ENCODE results near the gene DOK6.

The DOK6 gene

GRCh38 chr18:69483574-69483973 lies 82.9 kb downstream of the DOK6 start:
- TF ChIP-seq SIN3A (IDR thresholded peaks at IDR 0.05; ENCODE audit: borderline replicate concordance, insufficient read depth, low read length): no peak
- TF ChIP-seq REST (IDR thresholded peaks at IDR 0.05; ENCODE audit: insufficient read depth in 1 of 2, low read depth in 2 of 2, low read length in 2 of 2): no peak
- TF ChIP-seq TAF1 (IDR thresholded peaks at IDR 0.05; ENCODE audit: borderline replicate concordance, insufficient read depth, low read length): no peak
- TF ChIP-seq POLR2AphosphoS5 (IDR thresholded peaks at IDR 0.05; ENCODE audit: low read depth, low read length): no peak
- no peak for TF ChIP-seq FOXP2 (optimal IDR thresholded peaks at IDR 0.05; ENCODE audit: borderline replicate concordance, extremely low read depth, extremely low read length, insufficient read depth)

DNA sequence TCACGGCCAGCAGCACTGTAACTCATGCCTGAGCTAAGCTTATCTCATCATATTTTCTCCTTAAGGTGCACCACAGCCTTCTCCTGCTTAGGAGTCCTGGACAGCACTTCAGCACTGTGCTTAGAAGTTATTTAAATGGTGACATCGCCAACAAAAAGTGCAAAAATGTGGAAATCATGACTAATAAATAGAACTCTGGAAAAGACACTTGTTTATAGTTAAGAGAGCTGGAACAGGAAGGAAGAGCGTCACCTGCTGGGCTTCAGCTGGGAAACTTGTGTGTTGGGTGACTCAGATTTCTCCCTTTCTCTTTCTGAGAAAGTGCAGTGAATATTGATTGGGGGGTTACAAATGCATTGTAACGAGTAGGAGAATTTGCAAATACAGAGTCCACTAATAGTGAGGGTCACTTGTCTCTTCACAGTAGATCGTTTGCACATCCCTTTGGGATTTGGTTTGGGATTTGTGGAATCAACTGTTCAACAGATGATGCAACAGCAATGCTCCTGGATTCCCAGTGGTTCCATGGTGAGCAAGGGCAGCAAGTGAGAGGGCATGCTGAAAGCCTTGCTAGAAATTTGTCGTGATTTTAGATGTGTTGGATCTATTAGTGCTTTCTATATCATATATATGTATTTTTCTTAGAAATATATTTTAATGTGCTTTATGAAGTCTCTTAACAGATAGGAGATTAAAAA lies 84.2 kb downstream of the DOK6 start:
- no peak for TF ChIP-seq SIN3A (IDR thresholded peaks at IDR 0.05; ENCODE audit: borderline replicate concordance, insufficient read depth, low read length)
- TF ChIP-seq TAF1 (IDR thresholded peaks at IDR 0.05; ENCODE audit: borderline replicate concordance, insufficient read depth, low read length): no peak
- TF ChIP-seq POLR2AphosphoS5 (IDR thresholded peaks at IDR 0.05; ENCODE audit: low read depth, low read length): no peak
- no peak for TF ChIP-seq REST (IDR thresholded peaks at IDR 0.05; ENCODE audit: insufficient read depth in 1 of 2, low read depth in 2 of 2, low read length in 2 of 2)
- TF ChIP-seq FOXP2 (optimal IDR thresholded peaks at IDR 0.05; ENCODE audit: borderline replicate concordance, extremely low read depth, extremely low read length, insufficient read depth): no peak

- no peak for TF ChIP-seq POLR2AphosphoS5 (IDR thresholded peaks at IDR 0.05; ENCODE audit: low read depth, low read length)
- no peak for TF ChIP-seq TAF1 (IDR thresholded peaks at IDR 0.05; ENCODE audit: borderline replicate concordance, insufficient read depth, low read length)
- no peak for TF ChIP-seq FOXP2 (optimal IDR thresholded peaks at IDR 0.05; ENCODE audit: borderline replicate concordance, extremely low read depth, extremely low read length, insufficient read depth)
- no peak for TF ChIP-seq SIN3A (IDR thresholded peaks at IDR 0.05; ENCODE audit: borderline replicate concordance, insufficient read depth, low read length)
- no peak for TF ChIP-seq REST (IDR thresholded peaks at IDR 0.05; ENCODE audit: insufficient read depth in 1 of 2, low read depth in 2 of 2, low read length in 2 of 2)
Measured at GRCh38 chr18:69487488-69488394, 87.1 kb downstream of the DOK6 start.

GRCh38 chr18:69490072-69490471 lies 89.4 kb downstream of the DOK6 start:
- TF ChIP-seq REST (IDR thresholded peaks at IDR 0.05; ENCODE audit: insufficient read depth in 1 of 2, low read depth in 2 of 2, low read length in 2 of 2) (no peak), TAF1 (IDR thresholded peaks at IDR 0.05; ENCODE audit: borderline replicate concordance, insufficient read depth, low read length) (no peak), POLR2AphosphoS5 (IDR thresholded peaks at IDR 0.05; ENCODE audit: low read depth, low read length) (no peak), FOXP2 (optimal IDR thresholded peaks at IDR 0.05; ENCODE audit: borderline replicate concordance, extremely low read depth, extremely low read length, insufficient read depth) (no peak)

All from PFSK-1 (cell line).